Endodermal cell (in vitro differentiated cells): ENCODE results near the gene SPEM1. TPM values are rescaled to one million over a fixed set of nuclear protein-coding genes. Genes with fewer than 3 reads are reported as not detected.

Experiments
- DNase-seq: peaks from one replicate; pipeline ENCODE4 v3.0.0-alpha.2; 2017
- H3K27ac ChIP-seq: 2 replicates; pipeline ENCODE4 v1.5.1; 2013; ENCODE audit warnings: mild to moderate bottlenecking, low read depth, low read length, moderate library complexity
- H3K27me3 ChIP-seq: 2 replicates; pipeline ENCODE4 v1.6.1; 2013; ENCODE audit warnings: mild to moderate bottlenecking, low read length, moderate library complexity; ENCODE audit not compliant: insufficient read depth, control insufficient read depth, poor library complexity, severe bottlenecking
- H3K36me3 ChIP-seq: 2 replicates; pipeline ENCODE4 v1.7.0; 2013; ENCODE audit warnings: mild to moderate bottlenecking, low read length, moderate library complexity; ENCODE audit not compliant: control insufficient read depth, insufficient read depth
- H3K4me1 ChIP-seq: one replicate; pipeline ENCODE4 v1.7.0; 2013; ENCODE audit warnings: low read length; ENCODE audit not compliant: control insufficient read depth, insufficient read depth
- H3K4me3 ChIP-seq: 2 replicates; pipeline ENCODE4 v1.5.1; 2013; ENCODE audit warnings: mild to moderate bottlenecking, low read length, moderate library complexity
- H3K9ac ChIP-seq: 2 replicates; pipeline ENCODE4 v1.6.1; 2013; ENCODE audit warnings: mild to moderate bottlenecking, low read length, moderate library complexity; ENCODE audit not compliant: poor library complexity, severe bottlenecking; ENCODE audit errors: extremely low read depth
- H3K9me3 ChIP-seq: 2 replicates; pipeline ENCODE4 v1.6.1; 2013; ENCODE audit warnings: mild to moderate bottlenecking, low read length, moderate library complexity; ENCODE audit not compliant: control insufficient read depth
- H3K27ac Mint-ChIP-seq: 2 replicates; pipeline ENCODE4 v1.8.0; 2020; ENCODE audit warnings: mixed read lengths
- H3K27me3 Mint-ChIP-seq: 2 replicates; pipeline ENCODE4 v1.8.0; 2021; ENCODE audit warnings: mild to moderate bottlenecking, mixed read lengths; ENCODE audit not compliant: insufficient read depth
- H3K36me3 Mint-ChIP-seq: 2 replicates; pipeline ENCODE4 v1.8.0; 2020; ENCODE audit warnings: low read depth, mixed read lengths
- H3K4me1 Mint-ChIP-seq: 2 replicates; pipeline ENCODE4 v1.8.0; 2020; ENCODE audit warnings: mixed read lengths
- H3K4me3 Mint-ChIP-seq: 2 replicates; pipeline ENCODE4 v1.8.0; 2020; ENCODE audit warnings: mild to moderate bottlenecking, moderate library complexity, mixed read lengths
- H3K9me3 Mint-ChIP-seq: 2 replicates; pipeline ENCODE4 v1.8.0; 2020; ENCODE audit warnings: mild to moderate bottlenecking, mixed read lengths
- WGBS, 2 experiments: methylation state at CpG; one replicate each; pipeline versions ENCODE4 v1.1.5 to v1.1.7; 2013; ENCODE audit warnings: missing lambda C conversion rate in 2 of 2, mixed read lengths in 1 of 2; ENCODE audit not compliant: insufficient coverage in 1 of 2, insufficient read length in 1 of 2; 5-methylcytosine and 5-hydroxymethylcytosine counted together
- total RNA-seq, 2 donors: library from RNA; stranded (reverse); fragmentation: NEBNext Ultra II Directional in 1 of 2; extraction: Animal tissue kit (Norgen Biotek cat#: 25700) in 1 of 2; gene quantifications; 2 replicates in 1 of 2; 3 replicates in 1 of 2; pipeline ENCODE4 v1.2.1, GENCODE V29; 2021
- TF ChIP-seq, protein P1 (sequence below): fragments of 200-600 bp; sonication (generic); conservative IDR thresholded peaks from 2 replicates; pipeline ENCODE4 v1.5.0; 2021; ENCODE audit warnings: antibody characterized with exemption, mild to moderate bottlenecking

The SPEM1 gene
- total RNA-seq, 2 donors from 2014 or later = 0.46 to 0.49 TPM

DNA sequence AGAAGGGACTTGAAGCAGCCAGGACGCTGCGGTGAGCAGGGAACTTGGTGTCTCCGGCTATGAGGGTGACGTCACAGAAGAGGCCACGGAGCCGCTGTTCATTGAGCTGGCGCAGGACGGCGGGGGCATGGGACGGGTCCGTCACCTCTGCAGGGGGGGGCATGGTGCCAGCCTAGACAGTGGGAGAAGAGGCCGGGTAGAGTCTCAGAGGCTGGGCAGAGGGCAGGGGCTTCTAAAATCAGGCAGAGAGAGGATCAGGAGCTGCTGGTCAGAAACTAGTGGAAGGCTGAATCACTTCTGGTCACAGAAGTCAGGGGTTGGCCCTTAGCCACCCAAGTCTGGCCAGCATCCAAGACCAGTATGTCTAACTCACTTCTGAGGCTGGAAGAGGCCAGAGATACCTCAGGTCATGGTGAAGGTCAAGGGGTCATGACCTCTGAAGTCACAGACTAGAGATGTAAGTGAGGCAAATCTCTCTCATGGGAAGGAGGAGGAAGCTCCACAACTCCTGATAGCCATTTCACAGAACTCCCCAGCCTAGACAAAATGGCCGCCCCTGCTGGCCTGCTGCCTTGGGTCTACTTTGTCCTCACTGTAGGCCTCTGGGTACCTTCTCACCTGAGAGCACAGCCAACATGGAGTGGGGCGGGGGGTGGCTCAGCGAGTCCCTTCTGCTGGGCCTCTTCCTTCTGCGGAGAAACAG, 46.7 kb downstream of the SPEM1 start:
- Histone ChIP-seq H3K4me1 (no peaks in the 10 kb centered on the region), H3K36me3 (peaks cover 11% of the 10 kb centered on the region), H3K27me3 (no peaks in the 10 kb centered on the region), H3K4me3 (no peak overlapping the region), H3K9me3 (no peaks in the 10 kb centered on the region), H3K9ac (no peak overlapping the region), H3K27ac (no peak overlapping the region)
- no peak for DNase-seq
- H3K27me3 Mint-ChIP-seq = no peaks in the 10 kb centered on the region
- no peak overlapping the region for H3K4me3 Mint-ChIP-seq
- 92 to 97% methylated on average over 13 to 15 of the region's 16 CpGs for WGBS, 2 experiments
- TF ChIP-seq, protein P1, sequence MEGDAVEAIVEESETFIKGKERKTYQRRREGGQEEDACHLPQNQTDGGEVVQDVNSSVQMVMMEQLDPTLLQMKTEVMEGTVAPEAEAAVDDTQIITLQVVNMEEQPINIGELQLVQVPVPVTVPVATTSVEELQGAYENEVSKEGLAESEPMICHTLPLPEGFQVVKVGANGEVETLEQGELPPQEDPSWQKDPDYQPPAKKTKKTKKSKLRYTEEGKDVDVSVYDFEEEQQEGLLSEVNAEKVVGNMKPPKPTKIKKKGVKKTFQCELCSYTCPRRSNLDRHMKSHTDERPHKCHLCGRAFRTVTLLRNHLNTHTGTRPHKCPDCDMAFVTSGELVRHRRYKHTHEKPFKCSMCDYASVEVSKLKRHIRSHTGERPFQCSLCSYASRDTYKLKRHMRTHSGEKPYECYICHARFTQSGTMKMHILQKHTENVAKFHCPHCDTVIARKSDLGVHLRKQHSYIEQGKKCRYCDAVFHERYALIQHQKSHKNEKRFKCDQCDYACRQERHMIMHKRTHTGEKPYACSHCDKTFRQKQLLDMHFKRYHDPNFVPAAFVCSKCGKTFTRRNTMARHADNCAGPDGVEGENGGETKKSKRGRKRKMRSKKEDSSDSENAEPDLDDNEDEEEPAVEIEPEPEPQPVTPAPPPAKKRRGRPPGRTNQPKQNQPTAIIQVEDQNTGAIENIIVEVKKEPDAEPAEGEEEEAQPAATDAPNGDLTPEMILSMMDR = no peak
- no peaks in the 10 kb centered on the region for H3K4me1 Mint-ChIP-seq
- H3K36me3 Mint-ChIP-seq = peaks cover 19% of the 10 kb centered on the region
- no peaks in the 10 kb centered on the region for H3K9me3 Mint-ChIP-seq
- H3K27ac Mint-ChIP-seq = peak overlapping the region; percentile 78

DNA sequence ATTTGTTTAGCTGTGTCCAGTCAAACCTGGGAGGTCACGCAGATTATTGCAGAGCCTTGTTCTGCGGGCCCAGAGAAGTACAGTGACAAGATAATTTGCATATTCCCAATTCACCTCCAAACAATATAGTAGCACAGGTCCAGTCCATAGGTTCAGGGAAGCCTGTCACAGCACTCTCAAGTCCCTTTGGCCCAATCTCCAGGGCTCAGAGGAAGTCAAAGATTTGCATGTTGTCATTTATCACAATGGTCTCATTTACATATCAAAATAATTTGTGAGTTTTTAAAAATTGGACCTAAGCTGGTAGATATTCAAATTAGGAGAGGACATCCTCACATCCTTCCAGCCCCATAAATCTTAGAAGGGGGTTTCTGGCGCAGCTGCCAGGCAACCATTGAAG, 47.4 kb downstream of the SPEM1 start:
- H3K4me1 ChIP-seq = no peaks in the 10 kb centered on the region
- H3K27me3 ChIP-seq = no peaks in the 10 kb centered on the region
- no peaks in the 10 kb centered on the region for H3K9me3 ChIP-seq
- H3K36me3 ChIP-seq = peaks cover 11% of the 10 kb centered on the region
- no peak overlapping the region for H3K9ac ChIP-seq
- H3K27ac ChIP-seq = no peak overlapping the region
- DNase-seq = no peak
- H3K27ac Mint-ChIP-seq = no peak overlapping the region
- TF ChIP-seq, protein P1 = no peak
- H3K4me3 ChIP-seq = no peak overlapping the region
- no peaks in the 10 kb centered on the region for H3K4me1 Mint-ChIP-seq
- peaks cover 19% of the 10 kb centered on the region for H3K36me3 Mint-ChIP-seq
- H3K9me3 Mint-ChIP-seq = no peaks in the 10 kb centered on the region
- no peak overlapping the region for H3K4me3 Mint-ChIP-seq
- no peaks in the 10 kb centered on the region for H3K27me3 Mint-ChIP-seq
- 95 to 100% methylated on average over 1 to 3 of the region's 3 CpGs for WGBS, 2 experiments

DNA sequence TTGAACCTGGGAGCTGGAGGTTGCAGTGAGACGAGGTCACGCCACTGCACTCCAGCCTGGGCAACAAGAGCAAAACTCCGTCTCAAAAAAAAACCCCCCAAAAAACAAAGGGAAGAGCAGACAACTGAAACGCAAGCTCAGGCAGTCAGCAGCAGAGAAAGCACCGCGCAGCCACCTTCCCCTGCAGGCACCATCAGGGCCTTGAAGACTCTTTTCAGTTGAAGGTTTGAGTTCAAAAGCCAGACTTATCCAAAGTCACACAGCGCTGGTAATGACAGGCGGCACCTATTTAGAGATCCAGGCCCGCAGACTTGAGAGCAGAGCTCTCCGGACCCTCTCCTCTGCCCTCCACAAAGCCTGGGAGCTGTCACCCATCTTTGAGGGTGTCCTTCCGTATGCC, 48.2 kb downstream of the SPEM1 start:
- no peaks in the 10 kb centered on the region for H3K4me1 Mint-ChIP-seq
- Histone ChIP-seq H3K27me3 (no peaks in the 10 kb centered on the region), H3K9me3 (no peaks in the 10 kb centered on the region), H3K27ac (no peak overlapping the region), H3K4me3 (no peak overlapping the region), H3K9ac (no peak overlapping the region), H3K36me3 (peaks cover 11% of the 10 kb centered on the region), H3K4me1 (no peaks in the 10 kb centered on the region)
- no peaks in the 10 kb centered on the region for H3K27me3 Mint-ChIP-seq
- 94 to 97% methylated on average over 11 of the region's 11 CpGs for WGBS, 2 experiments
- no peak overlapping the region for H3K4me3 Mint-ChIP-seq
- H3K27ac Mint-ChIP-seq = peak overlapping the region; percentile 30
- H3K9me3 Mint-ChIP-seq = no peaks in the 10 kb centered on the region
- TF ChIP-seq, protein P1 = no peak
- peaks cover 18% of the 10 kb centered on the region for H3K36me3 Mint-ChIP-seq
- no peak for DNase-seq
